HEK293 (cell line): Measurements from ENCODE around the gene DDX27.
A peak's percentile ranks its signal among the peaks of the same experiment; 100 is the strongest.

Experiments used
- ATF2 ChIP-seq: fragments of 450-650 bp; formaldehyde crosslinking; IDR thresholded peaks from 2 replicates; pipeline ENCODE4 v1.5.1; 2016; ENCODE audit warnings: missing biosample characterization, missing genetic modification characterization, low read depth
- GLIS1 ChIP-seq: fragments of 450-650 bp; formaldehyde crosslinking; IDR thresholded peaks from 2 replicates; pipeline ENCODE4 v1.5.1; 2016; ENCODE audit warnings: missing biosample characterization, missing genetic modification characterization
- HOXC10 ChIP-seq: sonication (generic); formaldehyde crosslinking; IDR thresholded peaks from 2 replicates; pipeline ENCODE4 v1.8.1; 2023; ENCODE audit warnings: mild to moderate bottlenecking, missing genetic modification reagents
- KLF17 ChIP-seq: fragments of 450-650 bp; formaldehyde crosslinking; IDR thresholded peaks from 2 replicates; pipeline ENCODE4 v1.5.1; 2016; ENCODE audit warnings: missing biosample characterization, missing genetic modification characterization
- KLF9 ChIP-seq: fragments of 450-650 bp; formaldehyde crosslinking; IDR thresholded peaks from 2 replicates; pipeline ENCODE4 v1.5.1; 2016; ENCODE audit warnings: missing biosample characterization, missing genetic modification characterization, low read depth
- MYNN ChIP-seq: fragments of 450-650 bp; formaldehyde crosslinking; IDR thresholded peaks from 2 replicates; pipeline ENCODE4 v1.5.1; 2016; ENCODE audit warnings: missing biosample characterization, missing genetic modification characterization, borderline replicate concordance
- OVOL3 ChIP-seq: fragments of 450-650 bp; formaldehyde crosslinking; IDR thresholded peaks from 2 replicates; pipeline ENCODE4 v1.5.1; 2016; ENCODE audit warnings: missing biosample characterization, missing genetic modification characterization
- RBAK ChIP-seq: fragments of 450-650 bp; formaldehyde crosslinking; IDR thresholded peaks from 2 replicates; pipeline ENCODE4 v1.5.1; 2016; ENCODE audit warnings: missing biosample characterization, missing genetic modification characterization
- TCF7L2 ChIP-seq: IDR thresholded peaks from 2 replicates; pipeline ENCODE4 v1.6.1; 2011; ENCODE audit warnings: low read depth, mild to moderate bottlenecking, inconsistent platforms, low read length, moderate library complexity, borderline replicate concordance
- TRIM28 ChIP-seq: IDR thresholded peaks from 2 replicates; pipeline ENCODE4 v1.6.1; 2011; ENCODE audit warnings: low read length, control low read depth, borderline replicate concordance
- ZBTB21 ChIP-seq: fragments of 450-650 bp; formaldehyde crosslinking; IDR thresholded peaks from 2 replicates; pipeline ENCODE4 v1.5.1; 2017; ENCODE audit warnings: missing biosample characterization, missing genetic modification characterization
- ZBTB48 ChIP-seq: fragments of 450-650 bp; formaldehyde crosslinking; IDR thresholded peaks from 2 replicates; pipeline ENCODE4 v1.5.1; 2016; ENCODE audit warnings: missing biosample characterization, missing genetic modification characterization
- ZEB2 ChIP-seq: fragments of 450-650 bp; formaldehyde crosslinking; IDR thresholded peaks from 2 replicates; pipeline ENCODE4 v1.5.1; 2016; ENCODE audit warnings: missing biosample characterization, missing genetic modification characterization
- ZFP37 ChIP-seq: fragments of 450-650 bp; formaldehyde crosslinking; IDR thresholded peaks from 2 replicates; pipeline ENCODE4 v1.5.1; 2016; ENCODE audit warnings: missing biosample characterization, missing genetic modification characterization
- ZFP41 ChIP-seq: fragments of 450-650 bp; formaldehyde crosslinking; IDR thresholded peaks from 2 replicates; pipeline ENCODE4 v1.5.1; 2016; ENCODE audit warnings: missing biosample characterization, missing genetic modification characterization, borderline replicate concordance
- ZNF174 ChIP-seq: fragments of 450-650 bp; formaldehyde crosslinking; IDR thresholded peaks from 2 replicates; pipeline ENCODE4 v1.5.0; 2017; ENCODE audit warnings: missing biosample characterization, mild to moderate bottlenecking, missing genetic modification characterization
- ZNF2 ChIP-seq: fragments of 450-650 bp; formaldehyde crosslinking; IDR thresholded peaks from 2 replicates; pipeline ENCODE4 v1.5.1; 2016; ENCODE audit warnings: missing biosample characterization, missing genetic modification characterization
- ZNF335 ChIP-seq: fragments of 450-650 bp; formaldehyde crosslinking; conservative IDR thresholded peaks from 2 replicates; pipeline ENCODE4 v1.5.1; 2016; ENCODE audit warnings: missing biosample characterization, missing genetic modification characterization
- ZNF350 ChIP-seq: fragments of 450-650 bp; formaldehyde crosslinking; IDR thresholded peaks from 2 replicates; pipeline ENCODE4 v1.5.0; 2017; ENCODE audit warnings: missing biosample characterization, mild to moderate bottlenecking, missing genetic modification characterization
- ZNF366 ChIP-seq: fragments of 450-650 bp; formaldehyde crosslinking; conservative IDR thresholded peaks from 2 replicates; pipeline ENCODE4 v1.5.1; 2016; ENCODE audit warnings: missing biosample characterization, missing genetic modification characterization
- ZNF416 ChIP-seq: fragments of 450-650 bp; formaldehyde crosslinking; IDR thresholded peaks from 2 replicates; pipeline ENCODE4 v1.5.1; 2016; ENCODE audit warnings: missing biosample characterization, missing genetic modification characterization
- ZNF433 ChIP-seq: fragments of 450-650 bp; formaldehyde crosslinking; IDR thresholded peaks from 2 replicates; pipeline ENCODE4 v1.5.1; 2016; ENCODE audit warnings: missing biosample characterization, missing genetic modification characterization, low read depth
- ZNF488 ChIP-seq: fragments of 450-650 bp; formaldehyde crosslinking; IDR thresholded peaks from 2 replicates; pipeline ENCODE4 v1.5.1; 2016; ENCODE audit warnings: missing biosample characterization, missing genetic modification characterization
- ZNF501 ChIP-seq: fragments of 450-650 bp; formaldehyde crosslinking; IDR thresholded peaks from 2 replicates; pipeline ENCODE4 v1.5.1; 2016; ENCODE audit warnings: missing biosample characterization, missing genetic modification characterization
- ZNF514 ChIP-seq: fragments of 450-650 bp; formaldehyde crosslinking; IDR thresholded peaks from 2 replicates; pipeline ENCODE4 v1.5.1; 2016; ENCODE audit warnings: missing biosample characterization, missing genetic modification characterization
- ZNF571 ChIP-seq: fragments of 450-650 bp; formaldehyde crosslinking; IDR thresholded peaks from 2 replicates; pipeline ENCODE4 v1.5.0; 2017; ENCODE audit warnings: missing biosample characterization, missing genetic modification characterization
- ZNF639 ChIP-seq: fragments of 450-650 bp; formaldehyde crosslinking; IDR thresholded peaks from 2 replicates; pipeline ENCODE4 v1.5.1; 2016; ENCODE audit warnings: missing biosample characterization, missing genetic modification characterization
- ZNF843 ChIP-seq: fragments of 450-650 bp; formaldehyde crosslinking; IDR thresholded peaks from 2 replicates; pipeline ENCODE4 v1.5.1; 2016; ENCODE audit warnings: missing biosample characterization, missing genetic modification characterization
- TF ChIP-seq, protein P1 (sequence below): fragments of 450-650 bp; formaldehyde crosslinking; IDR thresholded peaks from 2 replicates; pipeline ENCODE4 v1.5.1; 2016; ENCODE audit warnings: missing biosample characterization, missing genetic modification characterization
- TF ChIP-seq, protein P2 (sequence below): fragments of 450-650 bp; formaldehyde crosslinking; IDR thresholded peaks from 2 replicates; pipeline ENCODE4 v1.5.1; 2017; ENCODE audit warnings: missing biosample characterization, mild to moderate bottlenecking, missing genetic modification characterization, moderate library complexity
- TF ChIP-seq, protein P3 (sequence below): fragments of 450-650 bp; formaldehyde crosslinking; IDR thresholded peaks from 2 replicates; pipeline ENCODE4 v1.5.1; 2017; ENCODE audit warnings: missing biosample characterization, missing genetic modification characterization

The DDX27 gene

DNA sequence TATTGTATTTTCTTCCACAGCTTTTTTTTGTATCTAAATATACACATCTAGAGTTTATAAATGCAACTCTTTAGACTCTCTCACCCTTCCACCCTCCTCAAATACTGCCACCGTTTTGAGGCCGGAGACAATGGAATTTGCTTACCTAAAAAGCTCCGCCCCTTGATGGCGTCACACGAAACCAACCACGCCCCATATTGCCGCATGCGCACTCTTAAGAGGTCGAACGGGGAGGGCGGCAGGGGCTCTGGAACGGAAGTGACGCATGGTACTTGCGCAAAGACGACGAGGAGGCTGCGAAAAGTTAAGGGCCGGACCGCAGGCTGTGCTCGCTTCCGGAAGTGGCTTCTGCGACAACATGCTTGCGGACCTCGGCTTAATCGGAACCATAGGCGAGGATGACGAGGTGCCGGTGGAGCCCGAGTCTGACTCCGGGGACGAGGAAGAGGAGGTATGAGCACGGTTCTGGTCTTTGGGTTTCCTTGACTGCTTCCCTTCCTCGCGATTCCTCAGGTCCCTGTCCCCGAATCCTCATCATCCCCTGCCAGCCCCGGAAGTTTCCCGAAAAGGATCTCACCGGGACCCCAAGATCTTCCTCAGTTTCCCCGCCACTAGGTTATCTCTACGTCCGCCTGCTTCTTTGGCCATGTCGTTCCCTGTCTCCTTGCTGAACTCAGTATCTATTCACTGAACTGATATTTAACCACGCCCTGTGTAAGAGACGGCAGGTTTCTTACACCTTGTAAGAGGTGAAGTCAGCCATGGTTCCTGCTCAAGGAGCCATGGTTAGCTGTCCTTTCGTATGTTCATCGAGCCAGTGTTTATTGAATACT is at the start of gene DDX27 (continued):
- TF ChIP-seq ZEB2, result 0 out of 2 replicates have a peak, but pooled peaks have one; percentile 21
- TF ChIP-seq ZBTB48 (tag by site-specific recombination), result no peak
- TF ChIP-seq ZNF174 (tag by site-specific recombination), result no peak
- TF ChIP-seq GLIS1 (tag by site-specific recombination), result no peak
- TF ChIP-seq ATF2, result peak; percentile 85; the same call in 1 of the 2 replicates
- no peak for TF ChIP-seq TCF7L2
- TF ChIP-seq ZNF416, result no peak
- peak; percentile 50; the same call in 1 of the 2 replicates for TF ChIP-seq KLF17 (tag by site-specific recombination)
- no peak for TF ChIP-seq ZNF350 (tag by site-specific recombination)
- peak; percentile 58; the same call in 1 of the 2 replicates for TF ChIP-seq ZNF2 (tag by site-specific recombination)
- no peak for TF ChIP-seq ZNF843 (tag by site-specific recombination)
- TF ChIP-seq ZBTB21 (tag by site-specific recombination), result peak; percentile 93
- TF ChIP-seq KLF9 (tag by site-specific recombination), result peak; percentile 54; the same call in 1 of the 2 replicates
- TF ChIP-seq, protein P1, sequence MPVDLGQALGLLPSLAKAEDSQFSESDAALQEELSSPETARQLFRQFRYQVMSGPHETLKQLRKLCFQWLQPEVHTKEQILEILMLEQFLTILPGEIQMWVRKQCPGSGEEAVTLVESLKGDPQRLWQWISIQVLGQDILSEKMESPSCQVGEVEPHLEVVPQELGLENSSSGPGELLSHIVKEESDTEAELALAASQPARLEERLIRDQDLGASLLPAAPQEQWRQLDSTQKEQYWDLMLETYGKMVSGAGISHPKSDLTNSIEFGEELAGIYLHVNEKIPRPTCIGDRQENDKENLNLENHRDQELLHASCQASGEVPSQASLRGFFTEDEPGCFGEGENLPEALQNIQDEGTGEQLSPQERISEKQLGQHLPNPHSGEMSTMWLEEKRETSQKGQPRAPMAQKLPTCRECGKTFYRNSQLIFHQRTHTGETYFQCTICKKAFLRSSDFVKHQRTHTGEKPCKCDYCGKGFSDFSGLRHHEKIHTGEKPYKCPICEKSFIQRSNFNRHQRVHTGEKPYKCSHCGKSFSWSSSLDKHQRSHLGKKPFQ (tag by site-specific recombination), result no peak
- no peak for TF ChIP-seq ZFP37
- TF ChIP-seq MYNN (tag by site-specific recombination), result no peak
- TF ChIP-seq ZFP41 (tag by site-specific recombination), result no peak
- no peak for TF ChIP-seq ZNF501 (tag by site-specific recombination)
- no peak for TF ChIP-seq ZNF571 (tag by site-specific recombination)
- TF ChIP-seq ZNF433 (tag by site-specific recombination), result no peak
- 0 out of 2 replicates have a peak, but pooled peaks have one; percentile 38 for TF ChIP-seq ZNF639 (tag by site-specific recombination)
- TF ChIP-seq ZNF335 (tag by site-specific recombination), result peak; percentile 81
- TF ChIP-seq, protein P2, sequence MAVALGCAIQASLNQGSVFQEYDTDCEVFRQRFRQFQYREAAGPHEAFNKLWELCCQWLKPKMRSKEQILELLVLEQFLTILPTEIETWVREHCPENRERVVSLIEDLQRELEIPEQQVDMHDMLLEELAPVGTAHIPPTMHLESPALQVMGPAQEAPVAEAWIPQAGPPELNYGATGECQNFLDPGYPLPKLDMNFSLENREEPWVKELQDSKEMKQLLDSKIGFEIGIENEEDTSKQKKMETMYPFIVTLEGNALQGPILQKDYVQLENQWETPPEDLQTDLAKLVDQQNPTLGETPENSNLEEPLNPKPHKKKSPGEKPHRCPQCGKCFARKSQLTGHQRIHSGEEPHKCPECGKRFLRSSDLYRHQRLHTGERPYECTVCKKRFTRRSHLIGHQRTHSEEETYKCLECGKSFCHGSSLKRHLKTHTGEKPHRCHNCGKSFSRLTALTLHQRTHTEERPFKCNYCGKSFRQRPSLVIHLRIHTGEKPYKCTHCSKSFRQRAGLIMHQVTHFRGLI (tag by site-specific recombination), result no peak
- TF ChIP-seq TRIM28, result no peak
- TF ChIP-seq ZNF366 (tag by site-specific recombination), result no peak
- TF ChIP-seq ZNF488 (tag by site-specific recombination), result no peak
- TF ChIP-seq RBAK, result no peak
- TF ChIP-seq ZNF514 (tag by site-specific recombination), result no peak
- TF ChIP-seq, protein P3, sequence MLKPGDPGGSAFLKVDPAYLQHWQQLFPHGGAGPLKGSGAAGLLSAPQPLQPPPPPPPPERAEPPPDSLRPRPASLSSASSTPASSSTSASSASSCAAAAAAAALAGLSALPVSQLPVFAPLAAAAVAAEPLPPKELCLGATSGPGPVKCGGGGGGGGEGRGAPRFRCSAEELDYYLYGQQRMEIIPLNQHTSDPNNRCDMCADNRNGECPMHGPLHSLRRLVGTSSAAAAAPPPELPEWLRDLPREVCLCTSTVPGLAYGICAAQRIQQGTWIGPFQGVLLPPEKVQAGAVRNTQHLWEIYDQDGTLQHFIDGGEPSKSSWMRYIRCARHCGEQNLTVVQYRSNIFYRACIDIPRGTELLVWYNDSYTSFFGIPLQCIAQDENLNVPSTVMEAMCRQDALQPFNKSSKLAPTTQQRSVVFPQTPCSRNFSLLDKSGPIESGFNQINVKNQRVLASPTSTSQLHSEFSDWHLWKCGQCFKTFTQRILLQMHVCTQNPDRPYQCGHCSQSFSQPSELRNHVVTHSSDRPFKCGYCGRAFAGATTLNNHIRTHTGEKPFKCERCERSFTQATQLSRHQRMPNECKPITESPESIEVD (tag by site-specific recombination), result no peak
- no peak for TF ChIP-seq OVOL3 (tag by site-specific recombination)
- TF ChIP-seq HOXC10, result no peak
